Keratinocyte (primary cell): ENCODE results near the gene ASIC2.

Experiments
- CTCF ChIP-seq, 3 experiments: IDR thresholded peaks in 1 of 3; conservative IDR thresholded peaks in 1 of 3; optimal IDR thresholded peaks in 1 of 3; 2 replicates in 2 of 3; 3 replicates in 1 of 3; pipeline versions ENCODE3 to v1.5.1; 2011; ENCODE audit warnings: low read length in 3 of 3, mild to moderate bottlenecking in 3 of 3, moderate library complexity in 2 of 3, control low read depth in 1 of 3, inconsistent platforms in 1 of 3; ENCODE audit not compliant: insufficient read depth in 2 of 3; ENCODE audit errors: extremely low read depth in 1 of 3
- EZH2 ChIP-seq: IDR thresholded peaks from one replicate; pipeline ENCODE4 v1.6.1; 2012; ENCODE audit warnings: inconsistent platforms, mild to moderate bottlenecking, low read length, moderate library complexity

- TF ChIP-seq CTCF (optimal IDR thresholded peaks at IDR 0.05 in 1 of 3, IDR thresholded peaks at IDR 0.05 in 1 of 3, conservative IDR thresholded peaks at IDR 0.05 in 1 of 3; ENCODE audit: extremely low read depth in 1 of 3, insufficient read depth in 2 of 3, low read length in 3 of 3) (no peak), EZH2 (no peak)
These were observed 147.2 kb downstream of the ASIC2 start for GRCh38 chr17:33145941-33146340.
